OCI-LY7 (cell line): Measurements from ENCODE around the gene DLX2.

Source experiments
- EZH2phosphoT487 ChIP-seq: fragments of 200-600 bp; sonication (generic); IDR thresholded peaks from 2 replicates; pipeline ENCODE4 v1.6.1; 2018; ENCODE audit warnings: low read depth, borderline replicate concordance, mild to moderate bottlenecking, mixed run types, antibody characterized with exemption, low read length, moderate library complexity, mixed read lengths
- TF ChIP-seq, protein P1 (sequence below): fragments of 200-600 bp; sonication (generic); conservative IDR thresholded peaks from 2 replicates; pipeline ENCODE4 v1.5.1; 2014; ENCODE audit warnings: mild to moderate bottlenecking, antibody characterized with exemption, low read length, moderate library complexity, mixed read lengths

DNA sequence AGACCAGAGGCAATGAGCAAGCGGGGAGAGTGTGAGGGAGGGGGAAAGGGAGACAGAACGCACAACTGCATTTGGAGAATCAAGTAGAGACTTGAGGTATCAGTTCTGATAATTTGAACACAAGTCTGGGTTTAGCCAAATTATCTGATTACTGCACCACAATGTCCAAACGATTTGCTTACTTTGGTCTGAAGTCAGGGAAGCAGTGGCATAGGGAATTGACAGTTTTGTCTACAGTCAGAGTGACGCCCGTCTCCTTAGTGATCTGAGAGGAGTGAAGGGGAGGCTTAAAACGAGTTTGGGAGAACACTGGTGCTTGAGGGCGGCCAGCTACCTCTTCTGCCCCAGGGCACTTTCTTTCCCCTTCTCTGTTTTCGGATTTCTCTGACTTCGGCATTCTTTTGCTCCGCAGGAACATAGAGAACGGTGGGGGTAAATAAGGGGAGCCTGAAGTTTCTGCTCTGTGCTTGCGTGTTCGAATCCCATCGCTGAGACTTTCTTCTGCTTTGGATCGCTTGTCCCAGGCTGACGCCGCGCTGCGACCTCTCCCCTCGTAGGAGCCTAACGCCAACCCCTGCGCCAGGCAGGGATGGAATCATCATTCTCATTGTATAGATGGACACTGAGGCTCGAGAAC, 2.9 kb upstream of the DLX2 start:
- TF ChIP-seq, protein P1, sequence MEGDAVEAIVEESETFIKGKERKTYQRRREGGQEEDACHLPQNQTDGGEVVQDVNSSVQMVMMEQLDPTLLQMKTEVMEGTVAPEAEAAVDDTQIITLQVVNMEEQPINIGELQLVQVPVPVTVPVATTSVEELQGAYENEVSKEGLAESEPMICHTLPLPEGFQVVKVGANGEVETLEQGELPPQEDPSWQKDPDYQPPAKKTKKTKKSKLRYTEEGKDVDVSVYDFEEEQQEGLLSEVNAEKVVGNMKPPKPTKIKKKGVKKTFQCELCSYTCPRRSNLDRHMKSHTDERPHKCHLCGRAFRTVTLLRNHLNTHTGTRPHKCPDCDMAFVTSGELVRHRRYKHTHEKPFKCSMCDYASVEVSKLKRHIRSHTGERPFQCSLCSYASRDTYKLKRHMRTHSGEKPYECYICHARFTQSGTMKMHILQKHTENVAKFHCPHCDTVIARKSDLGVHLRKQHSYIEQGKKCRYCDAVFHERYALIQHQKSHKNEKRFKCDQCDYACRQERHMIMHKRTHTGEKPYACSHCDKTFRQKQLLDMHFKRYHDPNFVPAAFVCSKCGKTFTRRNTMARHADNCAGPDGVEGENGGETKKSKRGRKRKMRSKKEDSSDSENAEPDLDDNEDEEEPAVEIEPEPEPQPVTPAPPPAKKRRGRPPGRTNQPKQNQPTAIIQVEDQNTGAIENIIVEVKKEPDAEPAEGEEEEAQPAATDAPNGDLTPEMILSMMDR, result no peak
- TF ChIP-seq EZH2phosphoT487, result no peak
